Tibial nerve (tissue), 4 donors: Measurements from ENCODE around the gene RAN. TPM values are rescaled to one million over a fixed set of nuclear protein-coding genes. Genes with fewer than 3 reads are reported as not detected.
"Not testable (repeated sequence)": the region's sequence is repeated elsewhere in the genome, so short reads cannot be mapped to it uniquely, and the experiment has no call there.

ENCODE experiments used
- DNase-seq, 2 donors: peaks; one replicate each; pipeline ENCODE4 v3.0.0-alpha.2; 2019; ENCODE audit warnings: low spot score in 2 of 2
- H3K27ac ChIP-seq, 4 donors: fragments of 200-600 bp; sonication (generic) in 3 of 4; one replicate each; pipeline ENCODE4 v1.5.1; 2017 to 2019; ENCODE audit warnings: mild to moderate bottlenecking in 1 of 4
- H3K27me3 ChIP-seq, 2 donors: fragments of 200-600 bp; sonication (generic) in 1 of 2; one replicate each; pipeline versions ENCODE4 v1.5.1 to v1.6.0; 2017 to 2019
- H3K36me3 ChIP-seq, 3 donors: fragments of 200-600 bp; sonication (generic); one replicate each; pipeline ENCODE4 v1.5.1; 2018 to 2019
- H3K4me1 ChIP-seq, 4 donors: fragments of 200-600 bp; sonication (generic) in 3 of 4; one replicate each; pipeline ENCODE4 v1.5.1; 2017 to 2019
- H3K4me3 ChIP-seq, 4 donors: fragments of 200-600 bp; sonication (generic) in 3 of 4; one replicate each; pipeline ENCODE4 v1.5.1; 2017 to 2019; ENCODE audit warnings: mild to moderate bottlenecking in 1 of 4, moderate library complexity in 1 of 4
- H3K9me3 ChIP-seq, 4 donors: fragments of 200-600 bp; sonication (generic) in 3 of 4; one replicate each; pipeline ENCODE4 v1.5.1; 2017 to 2019
- CTCF ChIP-seq, 5 experiments: fragments of 200-600 bp in 3 of 5; fragments of 450-650 bp in 2 of 5; sonication (generic) in 3 of 5; IDR thresholded peaks; one replicate each; pipeline ENCODE4 v1.5.1; 2016 to 2019; ENCODE audit warnings: antibody characterized with exemption in 5 of 5, mild to moderate bottlenecking in 3 of 5, moderate library complexity in 2 of 5
- EP300 ChIP-seq, 2 donors: sonication (generic); formaldehyde crosslinking; IDR thresholded peaks; one replicate each; pipeline ENCODE4 v1.6.1; 2017; ENCODE audit warnings: antibody characterized with exemption in 2 of 2, mild to moderate bottlenecking in 1 of 2
- POLR2A ChIP-seq, 2 donors: fragments of 450-650 bp; IDR thresholded peaks; one replicate each; pipeline ENCODE4 v1.6.1; 2017; ENCODE audit warnings: antibody characterized with exemption in 2 of 2, mild to moderate bottlenecking in 2 of 2, moderate library complexity in 2 of 2
- WGBS, 2 donors: methylation state at CpG; one replicate each; pipeline ENCODE4 v1.1.5; 2018; 5-methylcytosine and 5-hydroxymethylcytosine counted together
- total RNA-seq, 4 donors: library from RNA; depleted of rRNA; stranded (reverse); fragments of >200 nt; gene quantifications; one replicate each; pipeline ENCODE4 v1.1.0, GENCODE V29; 2016

Gene RAN
- total RNA-seq, 4 donors from 2014 or later = 105 to 155 (median 124) TPM

- Histone ChIP-seq H3K27ac (no peak overlapping the region), H3K4me3 (no peak overlapping the region), H3K27me3 (peaks cover 0 to 4% of the 10 kb centered on the region in 2 donors), H3K9me3 (peaks cover 0 to 9% (median 0%) of the 10 kb centered on the region in 4 donors), H3K4me1 (no peaks in the 10 kb centered on the region), H3K36me3 (no peaks in the 10 kb centered on the region)
- 76 to 85% methylated on average over 9 of the region's 9 CpGs for WGBS, 2 donors
- TF ChIP-seq EP300 (IDR thresholded peaks at IDR 0.05) (no peak), CTCF (IDR thresholded peaks at IDR 0.05) (no peak), POLR2A (IDR thresholded peaks at IDR 0.05) (no peak)
- DNase-seq = no peak
Observed at GRCh38 chr12:130860311-130860710, 11.6 kb upstream of the RAN start.

DNA sequence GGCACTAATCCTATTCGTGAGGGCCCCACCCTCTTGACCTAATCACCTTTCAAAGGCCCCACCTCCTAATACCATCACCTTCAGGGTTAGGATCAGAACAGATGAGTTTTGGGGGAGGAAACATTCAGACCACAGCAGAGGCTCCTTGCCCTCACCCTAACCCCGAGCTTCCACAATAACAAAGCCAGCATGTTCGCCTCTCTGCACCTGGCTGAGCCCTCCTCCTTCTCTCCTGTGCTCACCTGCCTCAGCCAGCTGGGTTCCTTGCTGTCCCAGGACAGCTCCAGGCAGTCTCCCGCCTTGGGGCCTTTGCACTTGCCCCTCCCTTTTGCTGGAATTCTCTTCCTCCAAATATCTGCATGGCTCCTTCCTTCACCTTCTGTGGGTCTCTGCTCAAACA is 9.7 kb upstream of the RAN start:
- 76 to 91% methylated on average over 4 of the region's 4 CpGs for WGBS, 2 donors
- no peak overlapping the region for H3K4me3 ChIP-seq
- H3K36me3 ChIP-seq = no peaks in the 10 kb centered on the region
- peaks cover 0 to 7% (median 0%) of the 10 kb centered on the region in 4 donors for H3K9me3 ChIP-seq
- no peak for DNase-seq
- H3K27ac ChIP-seq = no peak overlapping the region
- H3K27me3 ChIP-seq = no peaks in the 10 kb centered on the region
- TF ChIP-seq POLR2A (IDR thresholded peaks at IDR 0.05) = no peak
- TF ChIP-seq EP300 (IDR thresholded peaks at IDR 0.05) = no peak
- TF ChIP-seq CTCF (IDR thresholded peaks at IDR 0.05) = no peak
- no peaks in the 10 kb centered on the region for H3K4me1 ChIP-seq

DNA sequence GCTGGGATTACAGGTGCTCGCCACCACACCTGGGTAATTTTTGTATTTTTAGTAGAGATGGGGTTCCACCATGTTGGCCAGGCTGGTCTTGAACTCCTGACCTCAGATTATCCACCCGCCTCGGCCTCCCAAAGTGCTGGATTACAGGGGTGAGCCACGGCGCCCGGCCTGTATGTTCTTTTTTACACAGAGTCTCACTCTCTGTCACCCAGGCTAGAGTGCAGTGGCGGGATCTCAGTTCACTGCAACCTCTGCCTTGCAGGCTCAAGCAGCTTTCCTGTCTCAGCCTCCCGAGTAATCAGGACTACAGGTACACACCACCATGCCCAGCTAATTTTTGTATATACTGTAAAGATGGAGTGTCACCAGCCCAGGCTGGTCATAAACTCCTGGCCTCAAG is 9.1 kb upstream of the RAN start:
- WGBS, 2 donors = 86 to 97% methylated on average over 8 of the region's 8 CpGs
- H3K27me3 ChIP-seq, DNase-seq, H3K4me1 ChIP-seq, H3K36me3 ChIP-seq, H3K27ac ChIP-seq, H3K4me3 ChIP-seq, H3K9me3 ChIP-seq: not testable (repeated sequence)

GRCh38 chr12:130863298-130863697 is 8.6 kb upstream of the RAN start:
- Histone ChIP-seq H3K27me3 (no peaks in the 10 kb centered on the region), H3K36me3 (no peaks in the 10 kb centered on the region), H3K9me3 (no peaks in the 10 kb centered on the region), H3K27ac (no peak overlapping the region), H3K4me1 (no peaks in the 10 kb centered on the region), H3K4me3 (no peak overlapping the region)
- TF ChIP-seq POLR2A (IDR thresholded peaks at IDR 0.05) (no peak), EP300 (IDR thresholded peaks at IDR 0.05) (no peak), CTCF (IDR thresholded peaks at IDR 0.05) (no peak)
- DNase-seq = no peak
- WGBS, 2 donors = 82 to 87% methylated on average over 5 of the region's 5 CpGs

DNA sequence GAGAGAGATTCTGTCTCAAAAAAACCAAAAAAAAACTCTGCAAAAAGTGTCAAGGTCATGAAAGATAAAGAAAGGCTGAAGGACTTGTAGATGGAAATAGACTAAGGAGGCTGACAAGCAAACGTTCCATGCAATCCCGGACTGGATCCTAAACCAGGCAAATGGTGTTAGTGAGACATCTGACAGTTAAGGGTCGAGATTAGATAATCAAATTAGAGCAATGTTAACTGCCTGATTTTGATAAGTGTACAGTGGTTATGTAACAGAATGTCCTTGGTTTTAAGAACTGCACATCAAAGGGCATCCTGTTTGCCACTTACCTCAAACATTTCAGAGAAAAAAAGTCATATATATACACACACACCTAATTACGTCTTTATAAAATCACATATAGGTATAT is 3.5 kb upstream of the RAN start:
- DNase-seq = no peak
- H3K36me3 ChIP-seq = peaks cover 0 to 2% (median 0%) of the 10 kb centered on the region in 3 donors
- H3K9me3 ChIP-seq = no peaks in the 10 kb centered on the region
- H3K27ac ChIP-seq = no peak overlapping the region
- WGBS, 2 donors = 71 to 80% methylated on average over 4 of the region's 4 CpGs
- TF ChIP-seq POLR2A (IDR thresholded peaks at IDR 0.05) (no peak), CTCF (IDR thresholded peaks at IDR 0.05) (no peak), EP300 (IDR thresholded peaks at IDR 0.05) (no peak)
- H3K4me1 ChIP-seq = peaks cover 0 to 23% (median 12%) of the 10 kb centered on the region in 4 donors
- no peak overlapping the region for H3K4me3 ChIP-seq
- no peaks in the 10 kb centered on the region for H3K27me3 ChIP-seq
